Forelimb muscle (tissue), 1 donor: ENCODE measurements around the gene CARD16. TPM values are rescaled to one million over a fixed set of nuclear protein-coding genes. Genes with fewer than 3 reads are reported as not detected.
"Not testable (repeated sequence)": the region's sequence is repeated elsewhere in the genome, so short reads cannot be mapped to it uniquely, and the experiment has no call there.

Experiments
- DNase-seq: peaks from one replicate; pipeline ENCODE4 v3.0.0-alpha.2; 2013; ENCODE audit warnings: low read depth
- polyA plus RNA-seq: library from polyadenylated mRNA; unstranded; fragments of 120-200 nt; gene quantifications from one replicate; pipeline ENCODE4 v1.2.1, GENCODE V29; 2013; ENCODE audit not compliant: insufficient read length

CARD16 gene
- polyA plus RNA-seq, 1 donor = 5.3 TPM

DNA sequence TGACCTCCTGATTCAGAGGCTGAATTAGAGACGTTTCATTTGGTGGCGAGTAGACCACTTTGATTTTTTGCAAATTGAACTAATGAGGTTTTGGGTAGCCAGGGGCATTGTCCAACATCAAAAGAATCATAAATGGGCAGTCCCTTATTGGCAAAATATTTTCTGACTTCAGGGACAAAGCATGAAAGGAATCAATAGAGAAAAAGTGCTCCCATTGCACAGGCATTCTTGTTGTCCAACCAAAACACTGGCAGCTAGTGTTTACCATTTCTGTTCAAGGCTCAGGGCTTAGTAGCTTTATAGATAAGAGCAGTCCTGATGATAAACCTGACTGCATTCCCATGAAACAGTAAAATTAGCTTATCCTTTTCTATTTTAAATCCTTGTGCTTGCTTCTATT, 6.4 kb upstream of the CARD16 start:
- no peak for DNase-seq

DNA sequence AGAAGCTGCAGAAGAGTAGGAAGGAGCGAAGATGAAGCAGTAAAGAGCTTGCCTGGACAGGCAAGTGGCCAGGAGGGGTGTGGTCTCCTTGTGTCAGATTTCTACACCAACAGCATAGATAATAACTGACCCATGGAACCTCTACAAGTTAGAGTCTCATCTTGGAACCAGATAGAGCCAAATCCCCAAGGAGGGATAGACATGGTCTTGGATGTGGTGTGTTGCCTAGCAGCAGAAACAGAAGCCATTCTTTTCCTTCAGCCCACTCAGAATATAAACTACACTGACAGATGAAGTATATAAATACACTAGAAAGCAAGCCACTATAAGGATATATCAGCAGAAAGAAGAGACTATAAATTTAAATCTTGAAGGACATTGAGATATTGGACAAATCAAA, 4.3 kb upstream of the CARD16 start:
- no peak for DNase-seq

DNA sequence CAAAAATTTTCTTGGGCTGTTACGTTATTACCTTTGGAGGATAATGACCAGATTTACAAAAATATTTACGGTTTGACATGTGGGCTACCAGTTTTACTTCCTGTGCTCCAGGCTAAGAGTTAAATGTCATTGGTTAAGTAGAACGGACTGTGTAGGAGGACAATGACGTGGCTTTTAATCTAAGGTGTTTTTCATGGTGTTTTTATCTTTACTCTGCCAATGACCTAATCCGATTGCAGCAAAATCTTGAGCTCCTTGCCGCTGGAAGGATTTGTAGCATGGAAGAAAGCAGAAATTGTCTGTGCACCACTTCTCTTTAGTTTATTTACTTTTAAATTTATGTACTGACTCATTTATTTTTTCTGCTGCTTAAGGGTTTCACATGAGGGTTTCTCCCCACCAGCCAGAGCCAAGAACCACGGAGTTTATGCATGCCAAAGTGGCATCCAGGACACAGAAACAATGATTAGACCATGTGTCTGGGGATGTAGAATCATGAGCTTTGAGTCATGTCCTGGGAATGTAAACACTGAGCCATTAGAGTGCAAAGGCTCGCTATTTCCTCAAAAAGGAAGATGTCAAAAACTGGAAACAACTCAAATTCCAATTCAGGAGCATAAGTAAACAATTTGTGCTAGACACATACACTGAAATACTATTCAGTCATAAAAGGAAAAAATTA, 1.9 kb upstream of the CARD16 start:
- no peak for DNase-seq

DNA sequence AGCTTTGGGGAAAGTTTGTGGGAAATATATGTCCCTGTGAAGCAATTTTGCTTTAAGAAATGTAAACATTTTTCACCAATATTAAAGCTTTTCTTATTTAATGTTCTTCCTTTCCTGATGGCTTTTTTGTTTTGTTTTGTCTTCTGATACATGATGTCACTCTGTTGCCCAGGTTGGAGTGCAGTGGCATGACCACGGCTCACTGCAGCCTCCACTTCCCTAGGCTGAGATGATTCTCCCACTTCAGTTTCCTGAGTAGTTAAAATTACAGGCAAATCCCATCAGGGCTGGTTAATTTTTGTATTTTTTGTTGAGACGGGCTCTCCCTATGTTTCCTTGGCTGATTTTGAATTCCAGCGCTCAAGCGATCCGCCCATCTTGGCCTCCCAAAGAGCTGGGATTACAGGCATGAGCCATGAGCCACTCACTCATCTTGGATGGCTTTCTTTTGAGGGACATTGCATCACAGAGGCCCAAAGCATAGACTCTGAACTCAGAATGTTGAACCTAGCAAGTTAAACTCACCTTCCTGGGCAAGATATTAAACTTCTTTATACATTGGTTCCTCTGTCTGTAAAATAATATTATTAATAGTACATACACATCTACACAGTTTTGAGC, 651 bp upstream of the CARD16 start:
- no peak for DNase-seq

DNA sequence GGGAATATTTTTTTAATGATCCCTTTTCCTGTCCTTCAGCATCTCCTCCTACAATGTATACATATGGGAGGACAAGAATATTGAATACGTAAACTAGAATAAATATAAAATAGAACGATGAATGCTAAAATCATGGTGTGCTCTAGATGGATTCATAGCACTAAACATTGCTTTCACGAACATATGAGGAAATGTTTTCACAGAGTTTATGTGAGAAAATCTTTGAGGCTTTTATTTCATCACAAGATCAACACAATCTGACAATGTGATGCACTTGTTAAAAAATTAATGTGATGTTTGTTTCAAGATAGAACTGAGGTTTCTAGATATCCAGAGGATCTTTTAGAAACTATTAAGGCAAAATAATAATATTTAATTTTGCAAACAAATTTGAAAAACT, 3.0 kb downstream of the CARD16 start:
- DNase-seq = no peak

DNA sequence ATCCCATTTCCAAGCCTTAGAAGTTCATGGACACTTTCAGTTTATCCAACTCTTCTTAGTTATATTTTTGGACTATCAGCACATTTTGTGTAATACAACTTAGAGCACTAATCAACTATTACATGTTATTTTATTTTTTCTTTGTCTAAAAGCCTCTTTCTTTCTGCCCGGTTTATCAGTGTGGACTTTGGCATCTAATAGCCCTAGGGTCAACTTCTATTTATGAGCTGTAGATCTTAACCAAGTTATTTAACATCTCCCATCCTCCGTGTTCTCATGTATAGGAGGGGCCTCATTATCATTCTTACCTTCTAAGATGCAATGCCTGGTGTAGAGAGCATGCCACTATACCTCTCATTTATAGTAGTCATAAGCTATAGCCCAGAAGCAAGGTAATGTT, 4.4 kb downstream of the CARD16 start:
- DNase-seq = no peak

DNA sequence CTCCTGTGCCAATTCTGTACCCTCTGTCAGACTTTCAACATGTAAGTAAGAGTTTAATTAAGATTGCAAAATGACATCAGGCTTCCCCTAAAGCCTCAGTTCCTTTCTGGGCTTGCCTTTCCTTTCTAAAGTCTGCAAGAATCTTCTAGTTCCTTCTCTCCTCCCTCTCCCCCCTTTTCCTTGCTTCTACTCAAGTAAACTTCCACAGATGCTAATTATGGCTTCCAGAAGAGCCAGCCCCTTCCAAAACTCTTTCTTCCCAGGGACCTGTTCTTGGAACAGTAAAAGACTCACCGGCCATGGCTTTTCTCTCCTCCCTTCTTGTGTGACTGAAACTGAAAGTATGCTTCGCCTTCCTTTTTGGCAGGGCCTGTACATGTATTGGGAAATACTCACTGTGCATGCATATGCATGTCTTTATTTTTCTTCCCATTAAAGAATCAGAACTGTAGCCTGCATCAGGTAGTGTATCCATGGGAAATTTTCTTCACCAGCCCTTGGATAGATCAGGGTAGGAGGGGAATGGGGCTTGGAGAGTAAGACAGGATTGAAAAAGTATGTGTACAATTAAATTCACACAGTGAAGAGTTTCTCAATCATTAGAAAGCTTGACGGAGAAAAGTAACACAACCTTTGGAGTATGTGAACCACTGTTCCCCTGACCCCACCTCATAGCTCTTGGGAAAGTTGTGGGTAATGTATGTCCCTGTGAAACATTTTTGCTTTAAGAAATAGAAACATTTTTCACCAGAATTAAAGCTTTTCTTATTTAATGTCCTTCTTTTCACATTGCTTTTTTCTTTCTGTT, 10.1 kb downstream of the CARD16 start, which contains the start of gene CASP1:
Gene CASP1 (minus strand): TSS at position 332 of the 808 bp plus-strand sequence. CDS start 31 bp downstream, at position 301.
- DNase-seq = peak; percentile 71

DNA sequence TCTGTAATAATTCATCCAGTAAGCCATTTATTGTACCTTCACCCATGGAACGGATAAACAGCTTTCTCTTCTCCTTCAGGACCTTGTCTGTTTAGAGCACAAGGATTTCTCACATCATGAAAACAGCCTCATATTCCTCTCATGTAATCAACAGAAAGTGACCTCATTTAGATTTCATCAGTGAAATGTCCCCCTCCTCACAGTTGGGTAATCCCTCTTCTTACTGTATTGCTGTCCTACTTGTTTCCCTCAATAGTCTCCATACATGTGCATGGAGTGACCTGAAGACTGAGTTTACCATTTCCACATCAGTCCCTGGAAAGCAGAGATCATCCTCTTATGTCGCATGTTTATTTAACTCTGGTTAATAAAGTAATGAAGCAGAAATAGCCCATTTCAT, 10.7 kb downstream of the CARD16 start:
- DNase-seq = not testable (repeated sequence)

DNA sequence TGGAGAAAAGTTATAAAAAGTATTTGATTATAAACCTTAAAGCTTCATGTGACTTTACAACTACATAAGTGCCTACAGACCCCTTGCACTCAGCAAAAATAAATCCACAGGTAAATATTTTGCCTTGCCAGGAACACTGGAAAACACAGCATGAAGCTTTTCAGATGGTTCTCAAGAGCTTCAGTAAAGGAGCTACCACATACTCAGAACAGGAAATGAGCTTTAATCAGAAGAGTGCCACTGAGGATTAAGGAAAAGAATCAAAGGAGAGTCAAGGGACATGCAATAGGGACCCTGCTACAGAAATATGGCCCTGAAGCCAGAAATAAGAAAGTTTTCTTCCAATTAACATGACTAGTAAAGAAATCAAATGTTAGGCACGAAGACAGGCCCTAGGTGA, 11.4 kb downstream of the CARD16 start:
- no peak for DNase-seq

DNA sequence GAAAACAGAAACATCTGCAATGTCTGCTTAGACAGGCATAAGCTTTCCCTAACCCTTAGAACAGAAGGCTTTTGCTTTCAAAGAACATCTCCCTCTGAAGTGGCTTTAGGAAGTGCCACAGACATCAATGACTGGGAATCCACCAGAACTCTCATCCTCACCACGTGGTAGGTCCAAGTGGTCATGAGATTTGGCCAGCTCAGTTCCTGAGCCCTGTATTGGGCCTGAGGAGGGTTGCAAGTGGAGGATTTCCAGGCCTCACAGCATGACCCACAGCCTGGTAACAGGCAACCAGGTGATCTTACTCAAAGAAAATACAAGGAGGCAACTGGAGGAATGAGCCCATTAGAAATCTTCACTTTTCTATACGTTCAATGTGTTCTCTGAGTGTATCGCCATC, 11.8 kb downstream of the CARD16 start:
- no peak for DNase-seq

DNA sequence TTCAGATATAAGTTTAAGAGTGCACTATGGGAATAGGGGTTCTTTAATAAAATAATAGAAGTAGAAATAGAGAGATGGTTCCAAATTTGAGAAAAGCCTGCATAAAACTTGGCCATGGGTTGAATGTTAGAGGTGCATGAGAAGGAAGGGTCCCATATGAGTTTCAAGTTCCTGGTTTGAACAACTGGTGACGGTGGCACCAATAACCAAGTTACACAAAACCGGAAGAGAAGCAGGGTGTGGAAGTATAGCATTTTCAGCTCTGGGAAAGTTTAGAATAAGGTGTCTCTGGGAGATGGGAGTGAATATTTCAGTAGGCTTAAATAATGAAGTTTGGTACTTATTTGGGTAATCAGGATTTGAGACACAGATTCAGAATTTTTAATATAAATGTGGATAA, 12.6 kb downstream of the CARD16 start:
- no peak for DNase-seq

DNA sequence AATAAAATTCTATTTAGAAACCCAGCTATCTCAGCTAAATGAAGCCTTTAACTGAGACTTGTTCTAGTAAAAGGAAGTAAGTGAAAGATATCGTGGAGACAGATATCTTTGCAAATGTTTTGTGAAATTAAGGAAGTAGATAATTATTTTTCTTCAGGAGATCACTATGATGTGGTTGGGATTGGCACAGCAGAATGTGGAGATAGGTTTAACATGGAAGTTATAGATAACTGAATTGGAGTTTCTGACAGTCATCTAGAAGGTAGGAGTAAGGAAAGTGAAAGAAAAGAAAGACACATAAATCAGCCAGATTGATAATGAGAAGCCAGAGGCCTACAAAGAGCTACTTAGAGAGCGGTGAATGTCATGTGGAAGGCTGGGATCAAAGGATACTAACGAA, 17.5 kb downstream of the CARD16 start:
- DNase-seq = no peak

DNA sequence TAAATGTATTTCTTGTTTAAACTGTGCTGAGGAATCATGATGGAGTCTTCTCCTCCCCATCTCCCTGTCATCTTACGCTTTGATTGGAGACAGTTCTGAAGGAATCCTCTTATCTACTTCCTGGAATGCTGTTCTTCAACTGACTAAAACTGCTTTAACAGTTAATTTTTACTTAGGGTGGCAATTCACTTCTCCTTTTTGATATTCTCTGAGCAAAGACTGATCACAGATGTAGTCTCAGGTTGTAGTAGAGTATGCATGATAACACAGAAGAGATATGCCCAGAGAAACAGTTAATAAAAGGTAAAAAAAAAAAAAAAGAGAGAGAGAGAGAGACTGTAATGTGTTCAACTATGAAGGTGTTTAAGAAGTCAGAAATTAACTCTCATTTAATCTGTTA, 20.7 kb downstream of the CARD16 start:
- DNase-seq = no peak

DNA sequence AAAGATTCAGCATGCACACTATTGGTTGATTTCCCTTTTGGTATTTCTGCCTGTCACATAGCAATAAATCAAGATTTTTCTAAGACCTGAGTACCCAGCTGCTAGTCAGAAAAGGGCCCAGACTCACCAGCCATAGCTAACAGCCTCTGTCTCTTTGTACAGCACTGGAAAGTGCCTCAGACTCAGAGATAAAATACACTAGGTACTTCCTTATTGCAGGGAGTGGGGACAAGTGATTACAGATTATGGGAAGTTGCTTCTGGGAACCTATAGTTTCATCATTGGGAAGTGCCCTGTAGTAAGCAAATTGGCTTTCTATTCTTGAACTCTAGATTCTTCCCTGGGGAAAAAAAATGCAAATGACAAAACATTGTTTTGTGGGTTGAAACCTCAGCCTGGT, 22.1 kb downstream of the CARD16 start, which contains the start of gene CASP5:
Gene CASP5 (minus strand): TSS at position 166 of the 400 bp plus-strand sequence. CDS start 32 bp downstream, at position 134.
- DNase-seq = no peak

DNA sequence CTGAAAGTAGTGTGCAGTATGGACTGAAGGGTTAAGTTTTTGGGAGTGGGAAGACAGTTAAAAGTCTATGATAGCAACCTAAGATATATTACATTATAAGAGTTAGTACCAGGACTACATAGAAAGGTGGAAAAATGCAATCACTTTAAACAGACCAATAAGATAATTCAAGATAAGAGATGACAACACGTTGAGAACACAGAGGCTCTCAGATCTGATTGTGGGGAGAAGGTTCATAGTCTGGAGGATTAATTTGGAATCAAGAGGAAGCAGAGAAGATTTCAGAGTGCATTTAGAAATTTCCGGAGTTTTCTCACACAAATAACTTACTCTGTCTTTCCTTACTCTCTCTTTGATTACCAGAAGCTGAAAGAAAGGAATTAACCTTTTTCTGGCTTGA, 22.6 kb downstream of the CARD16 start:
- DNase-seq = no peak

DNA sequence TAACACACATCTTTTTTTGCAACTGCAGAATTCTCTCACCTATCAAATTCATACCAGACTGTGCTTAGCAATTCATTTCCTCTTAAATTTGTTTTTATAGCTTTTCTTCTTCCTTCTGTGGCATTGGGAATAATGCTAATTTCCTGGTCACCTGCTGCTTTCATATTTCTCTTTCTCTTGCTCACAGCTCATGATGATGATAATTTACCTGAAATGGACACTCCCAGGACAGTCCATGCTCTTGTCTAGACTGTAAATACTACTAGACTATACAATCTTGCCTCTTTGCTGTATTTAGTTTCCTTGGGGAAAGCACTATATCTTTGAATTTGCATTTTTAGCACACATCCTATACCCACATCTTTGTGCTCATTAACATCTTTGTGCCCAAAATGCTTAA, 37.7 kb downstream of the CARD16 start:
- no peak for DNase-seq

DNA sequence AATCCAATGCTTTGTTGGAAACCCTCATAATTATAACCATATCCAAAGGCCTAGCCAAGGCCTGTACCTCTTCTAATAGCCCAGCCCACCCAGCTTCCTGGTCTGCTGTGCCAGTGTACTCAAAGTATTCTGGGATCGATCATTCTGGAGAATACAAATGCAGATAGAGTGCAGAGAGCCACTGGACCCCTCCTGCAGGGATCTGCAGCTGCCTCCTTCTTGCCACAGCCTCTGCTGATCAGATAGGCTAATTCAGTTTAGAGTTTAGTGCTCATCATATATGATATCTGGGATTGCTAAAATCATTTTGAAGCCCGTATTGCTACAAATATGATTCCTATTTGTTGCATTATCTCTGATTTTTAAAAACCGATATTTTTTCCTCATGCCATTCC, 39.7 kb downstream of the CARD16 start:
- no peak for DNase-seq

DNA sequence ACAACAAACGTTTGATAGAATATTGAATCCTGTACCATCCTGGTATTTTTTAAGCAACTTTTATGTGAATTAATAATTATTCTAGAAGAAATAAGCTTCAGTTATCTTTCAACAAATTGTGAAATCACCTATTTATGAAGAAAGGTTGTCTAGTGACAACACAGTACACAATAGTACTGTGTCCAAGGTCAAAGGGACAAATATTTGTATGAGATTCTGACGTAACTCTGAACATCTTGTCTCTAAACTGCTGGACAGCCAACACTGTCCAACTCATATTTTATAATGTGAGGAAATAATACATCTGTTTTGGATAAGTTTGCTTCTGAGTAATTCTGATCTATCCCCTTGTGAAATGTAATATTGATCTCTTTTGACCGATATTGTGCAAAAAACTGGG, 41.1 kb downstream of the CARD16 start:
- peak; percentile 26 for DNase-seq

DNA sequence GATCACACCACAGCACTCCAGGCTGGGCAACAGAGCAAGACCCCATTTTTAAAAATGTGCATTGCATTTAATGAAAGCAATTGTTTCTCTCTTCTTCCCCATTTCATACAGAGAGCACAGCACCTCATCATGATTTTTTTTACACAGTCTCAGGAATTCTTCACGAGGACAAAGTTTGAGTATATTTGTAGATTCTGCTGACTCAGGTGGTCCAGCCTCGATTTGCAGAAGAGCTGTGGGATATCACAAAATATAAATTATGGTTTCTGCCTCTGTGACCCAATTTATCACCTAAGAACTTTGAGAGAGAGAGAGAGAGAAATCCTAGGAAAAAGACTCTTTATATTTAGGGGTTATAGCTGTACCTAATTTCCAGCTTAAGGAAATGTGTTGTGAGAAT, 42.0 kb downstream of the CARD16 start:
- no peak for DNase-seq

DNA sequence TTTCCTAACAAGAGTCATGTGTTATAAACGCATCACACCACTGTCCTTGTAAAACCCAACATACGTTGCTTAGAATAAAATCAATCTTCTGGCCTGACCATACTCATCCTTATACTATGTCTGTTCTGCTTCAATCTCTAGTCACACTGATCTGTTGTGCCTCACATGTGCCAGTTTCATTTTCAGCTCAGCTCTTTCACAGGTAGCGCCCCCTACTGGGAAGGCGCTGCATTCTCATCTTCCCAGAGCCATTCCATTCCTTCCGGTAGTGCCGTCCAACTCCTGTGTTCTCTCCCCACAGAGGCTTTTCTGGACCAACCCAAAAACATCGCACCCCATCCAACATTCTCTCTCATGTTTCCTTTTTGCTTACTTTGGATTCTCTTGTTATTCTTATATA, 44.3 kb downstream of the CARD16 start:
- DNase-seq = no peak

DNA sequence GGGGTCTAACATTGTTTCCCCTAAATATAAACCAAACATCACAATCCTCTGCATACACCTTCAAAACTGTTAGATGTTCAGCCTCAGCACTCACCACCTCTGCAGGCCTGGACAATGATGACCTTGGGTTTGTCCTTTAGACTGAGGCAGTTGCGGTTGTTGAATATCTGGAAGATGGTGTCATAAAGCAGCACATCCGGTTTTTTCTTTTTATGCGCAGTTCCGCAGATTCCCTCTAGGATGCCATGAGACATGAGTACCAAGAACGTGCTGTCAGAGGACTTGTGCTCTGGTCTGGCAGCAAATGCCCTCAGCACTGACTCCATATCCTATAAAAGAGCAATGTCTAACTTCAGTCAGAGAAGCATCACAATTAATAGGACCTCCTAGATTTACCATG, 45.0 kb downstream of the CARD16 start:
- DNase-seq = no peak

DNA sequence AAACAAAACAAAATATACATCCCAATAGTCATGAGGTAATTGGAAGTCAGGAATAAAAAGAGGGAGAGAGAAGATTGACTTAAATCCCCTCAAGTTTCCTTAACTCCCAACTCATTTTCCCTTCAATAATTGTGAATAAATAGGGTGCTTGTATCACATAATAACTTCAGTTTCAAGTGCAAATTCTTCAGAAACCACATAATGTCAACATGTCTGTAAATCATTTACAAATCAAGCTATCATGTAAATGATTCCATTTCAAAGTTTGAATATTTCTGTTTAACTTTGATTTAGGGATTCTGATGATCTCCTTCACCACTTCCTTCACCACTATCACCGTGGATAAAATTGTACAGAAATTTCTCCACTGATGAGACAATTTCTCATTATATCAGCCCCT, 45.4 kb downstream of the CARD16 start:
- DNase-seq = no peak

DNA sequence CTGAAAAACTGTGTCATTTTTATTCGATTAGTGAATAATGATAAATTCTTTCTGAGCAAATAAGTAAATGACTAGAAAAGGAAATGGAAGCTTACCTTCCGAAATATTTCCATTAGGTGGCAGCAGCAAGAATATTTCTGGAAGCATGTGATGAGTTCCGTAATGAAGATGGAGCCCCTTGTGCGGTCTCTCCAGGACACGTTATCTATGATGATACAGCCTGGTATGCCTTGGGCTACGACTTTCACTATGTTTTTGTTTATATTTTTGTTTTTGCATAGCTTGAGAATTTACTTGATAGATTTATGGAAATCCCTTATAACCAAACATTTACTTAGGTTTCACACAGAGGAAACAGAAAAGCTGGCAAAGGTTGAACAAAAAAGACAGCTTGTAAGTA, 47.8 kb downstream of the CARD16 start:
- DNase-seq = no peak
